GM18909 (cell line): ENCODE measurements around the gene PLEKHO1.

Experiments used
- ATAC-seq: cut with Tn5 transposase; IDR thresholded peaks from one replicate; pipeline ENCODE4 v1.9.1; 2021; ENCODE audit warnings: mild to moderate bottlenecking; ENCODE audit not compliant: unreplicated experiment, poor library complexity

PLEKHO1 gene

GRCh38 chr1:150148837-150149270 is 862 bp upstream of the PLEKHO1 start:
- ATAC-seq: no peak

- no peak for ATAC-seq
Observed at GRCh38 chr1:150150133-150151021, 661 bp downstream of the PLEKHO1 start.

GRCh38 chr1:150151291-150152181 is 1.8 kb downstream of the PLEKHO1 start:
- peak; percentile 45 for ATAC-seq

- ATAC-seq: no peak
Observed at GRCh38 chr1:150152182-150152536, 2.4 kb downstream of the PLEKHO1 start.

- no peak for ATAC-seq
Observed at GRCh38 chr1:150152772-150153456, 3.2 kb downstream of the PLEKHO1 start.

- ATAC-seq: no peak
Observed at GRCh38 chr1:150154143-150154542, 4.4 kb downstream of the PLEKHO1 start.

GRCh38 chr1:150155413-150156071 is 5.8 kb downstream of the PLEKHO1 start:
- ATAC-seq: no peak

- no peak for ATAC-seq
Observed at GRCh38 chr1:150156868-150157603, 7.3 kb downstream of the PLEKHO1 start.

- no peak for ATAC-seq
Observed at GRCh38 chr1:150159550-150159949, 9.8 kb downstream of the PLEKHO1 start.

GRCh38 chr1:150160964-150161621 is 11.4 kb downstream of the PLEKHO1 start:
- ATAC-seq: no peak

GRCh38 chr1:150161747-150162581 is 12.2 kb downstream of the PLEKHO1 start:
- ATAC-seq: no peak

- no peak for ATAC-seq
Observed at GRCh38 chr1:150162582-150162861, 12.8 kb downstream of the PLEKHO1 start.

GRCh38 chr1:150162862-150163706 is 13.4 kb downstream of the PLEKHO1 start:
- peak; percentile 49 for ATAC-seq

- no peak for ATAC-seq
Observed at GRCh38 chr1:150164224-150164623, 14.5 kb downstream of the PLEKHO1 start.

- no peak for ATAC-seq
Observed at GRCh38 chr1:150164779-150165178, 15.1 kb downstream of the PLEKHO1 start.

GRCh38 chr1:150165622-150166612 is 16.2 kb downstream of the PLEKHO1 start:
- no peak for ATAC-seq
